GM19372 (cell line): Measurements from ENCODE around the gene CADPS.

Experiments used
- ATAC-seq: cut with Tn5 transposase; IDR thresholded peaks from one replicate; pipeline ENCODE4 v1.9.1; 2021; ENCODE audit warnings: mild to moderate bottlenecking, low read depth, moderate library complexity; ENCODE audit not compliant: unreplicated experiment

CADPS gene

DNA sequence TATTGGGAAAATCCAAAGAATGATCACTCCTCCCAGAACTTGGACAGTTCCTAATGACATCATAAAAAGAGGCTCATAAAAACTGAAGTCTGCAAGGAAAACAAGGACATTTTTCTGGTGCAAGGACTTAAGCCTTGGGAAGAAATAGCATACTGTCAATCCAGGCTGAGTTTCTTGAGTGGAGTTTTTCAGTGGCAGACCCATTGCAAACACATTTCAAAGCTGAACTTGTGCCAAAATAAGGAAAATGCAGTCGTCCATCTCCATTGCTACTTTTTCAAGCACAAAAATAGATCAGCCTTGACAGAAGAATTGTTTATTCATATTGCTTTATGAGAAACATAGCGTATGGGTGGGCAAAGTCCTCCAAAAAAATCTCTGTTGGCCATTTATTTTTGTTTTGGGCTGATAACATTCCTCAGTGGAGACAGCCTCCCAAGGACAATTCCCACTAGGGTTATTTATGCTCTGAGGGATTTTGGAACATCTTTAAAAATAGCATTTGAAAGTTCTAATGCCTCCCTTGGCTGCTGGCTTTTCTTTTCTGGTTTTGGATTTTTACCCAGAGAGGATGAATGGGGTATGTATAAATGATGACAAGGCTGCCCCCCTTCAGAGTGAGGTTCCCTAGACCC is 220.0 kb downstream of the CADPS start:
- ATAC-seq: no peak

DNA sequence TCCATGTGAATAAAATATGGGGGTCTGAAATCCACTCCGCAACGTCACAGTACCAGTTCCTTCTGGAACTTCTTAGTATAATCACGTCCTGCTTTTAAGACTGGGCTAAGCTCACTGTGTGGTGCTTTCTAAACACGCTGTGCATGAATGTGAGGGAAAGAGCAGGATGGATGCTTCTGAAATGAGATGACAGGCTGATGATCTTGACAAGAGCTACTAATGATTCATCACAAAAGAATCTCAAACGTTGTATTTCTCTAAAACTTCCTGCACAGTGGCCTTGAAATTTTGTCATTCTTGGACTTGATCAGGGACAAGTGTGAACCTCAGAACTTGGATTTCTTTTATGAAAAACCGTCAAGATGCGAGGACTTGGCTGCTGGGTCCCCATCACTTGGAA is 221.4 kb downstream of the CADPS start:
- no peak for ATAC-seq

GRCh38 chr3:62647711-62648110 is 227.5 kb downstream of the CADPS start:
- ATAC-seq: no peak

GRCh38 chr3:62644493-62644892 is 230.7 kb downstream of the CADPS start:
- ATAC-seq: no peak

- no peak for ATAC-seq
Observed at GRCh38 chr3:62638316-62638715, 236.9 kb downstream of the CADPS start.

DNA sequence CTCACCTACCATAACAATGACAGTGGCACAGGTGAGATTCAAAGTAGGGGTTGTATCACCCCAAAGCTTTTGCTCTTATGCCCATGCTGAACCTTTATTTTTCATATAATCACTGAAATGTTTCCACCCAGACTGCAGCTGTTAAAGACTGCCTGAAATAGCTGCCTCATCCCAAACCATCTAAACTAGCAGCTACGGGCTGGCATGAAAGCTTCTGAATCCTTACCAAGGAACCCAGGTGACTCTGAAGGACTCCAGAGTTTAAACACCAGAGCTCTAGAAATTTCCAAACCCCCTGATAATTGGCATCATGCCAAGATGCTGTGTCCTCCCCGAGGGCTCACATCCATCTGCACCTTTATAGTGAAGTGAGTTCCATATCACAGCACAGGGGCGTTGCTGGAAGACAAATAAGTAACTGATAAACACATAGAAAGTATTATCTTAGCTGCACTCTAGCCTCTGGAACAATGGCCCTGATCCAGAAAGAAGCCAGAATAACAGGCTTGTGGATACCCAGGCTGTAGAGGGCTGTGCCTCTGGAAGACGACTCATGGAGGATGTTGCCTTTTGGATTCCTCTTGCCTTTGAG is 238.9 kb downstream of the CADPS start:
- ATAC-seq: no peak

DNA sequence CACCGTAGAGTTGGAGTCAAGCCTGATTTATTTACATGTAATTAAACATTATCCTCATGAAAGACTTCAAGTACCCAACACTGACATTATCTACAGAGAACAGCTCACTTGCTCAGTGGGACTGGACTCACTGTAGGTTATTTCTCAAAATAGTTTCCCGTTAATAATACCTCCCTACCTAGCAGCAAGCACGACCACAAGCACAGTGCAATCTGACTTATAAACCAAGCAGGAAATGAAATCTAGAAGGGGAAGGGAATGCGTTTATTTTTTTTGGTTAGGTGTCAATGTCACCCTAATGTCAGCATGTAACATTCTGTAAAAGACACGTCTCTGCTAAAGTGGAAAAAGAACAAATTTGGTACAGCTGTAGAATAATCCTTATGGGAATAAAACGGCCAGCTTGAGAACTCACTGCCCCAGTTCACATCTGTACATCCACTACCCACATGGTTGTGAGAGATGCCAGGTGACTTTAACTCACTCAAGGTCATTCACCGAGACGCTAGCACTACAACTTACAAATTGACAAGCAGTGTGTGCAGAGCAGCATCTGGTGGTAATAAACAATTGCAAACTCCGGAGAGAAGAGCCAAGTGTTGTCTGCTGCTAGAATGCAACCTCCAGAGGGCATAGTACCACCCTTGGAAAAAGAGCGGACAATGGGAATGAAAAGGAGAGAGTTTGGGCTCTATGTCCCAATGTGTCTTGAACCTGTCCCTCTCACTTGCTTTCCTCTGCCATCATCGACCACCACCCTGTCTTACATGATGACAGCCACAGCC is 242.5 kb downstream of the CADPS start:
- ATAC-seq: no peak

DNA sequence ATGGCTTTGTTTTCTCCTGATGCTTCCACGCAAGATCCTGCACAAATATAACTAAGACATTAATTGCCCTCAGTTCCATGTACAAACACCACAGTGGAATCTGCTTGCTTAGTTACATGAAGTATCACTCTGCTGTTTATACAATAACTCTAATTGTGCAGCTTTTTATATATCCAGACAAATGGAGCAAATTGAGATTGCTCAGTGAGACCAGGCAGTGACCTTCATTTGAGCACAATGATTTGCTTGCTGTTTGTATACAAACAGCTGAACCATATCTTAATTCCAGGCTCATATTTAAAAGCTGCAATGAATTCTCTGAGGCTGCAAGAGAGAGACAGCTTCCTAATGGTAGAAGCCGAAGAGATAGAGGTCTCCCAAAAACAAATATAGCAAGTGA is 243.7 kb downstream of the CADPS start:
- no peak for ATAC-seq

GRCh38 chr3:62630664-62631063 is 244.6 kb downstream of the CADPS start:
- ATAC-seq: no peak

DNA sequence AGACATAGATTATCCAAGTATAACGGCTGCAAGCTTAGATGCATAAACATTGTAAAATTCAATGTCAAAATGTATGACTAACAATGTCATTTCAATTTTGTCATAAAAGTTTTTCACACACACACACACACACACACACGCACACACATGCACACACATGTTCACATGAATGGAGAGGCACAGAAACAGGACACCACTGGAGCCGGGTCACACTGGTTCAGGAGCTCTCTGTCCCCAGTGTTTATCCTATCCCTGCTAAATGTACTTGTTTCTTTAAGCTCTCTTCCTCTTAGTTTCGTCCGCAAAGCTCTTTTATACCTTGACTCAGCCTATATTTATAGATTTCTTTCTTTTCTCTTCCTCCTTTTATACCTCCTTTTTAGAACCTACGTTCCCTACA is 249.9 kb downstream of the CADPS start:
- no peak for ATAC-seq

DNA sequence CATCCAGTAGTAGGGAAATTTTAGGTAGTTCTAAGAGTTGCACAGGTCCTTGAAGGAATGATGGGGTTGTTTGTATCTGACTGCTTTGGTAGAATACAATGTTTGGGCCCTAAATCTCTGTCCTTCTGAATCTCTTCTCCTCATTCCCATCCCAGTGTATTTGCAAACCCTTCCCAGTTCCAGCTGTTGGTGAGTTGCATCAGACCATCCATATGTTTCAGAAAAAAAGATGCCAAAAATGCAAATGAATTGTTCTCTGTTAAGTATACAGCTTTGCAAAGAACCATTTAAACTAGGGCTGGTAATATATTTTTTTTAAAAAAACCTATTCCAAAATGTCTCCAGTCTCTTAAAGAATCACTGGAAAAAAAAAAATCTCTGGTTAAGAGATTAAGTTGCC is 251.0 kb downstream of the CADPS start:
- no peak for ATAC-seq

DNA sequence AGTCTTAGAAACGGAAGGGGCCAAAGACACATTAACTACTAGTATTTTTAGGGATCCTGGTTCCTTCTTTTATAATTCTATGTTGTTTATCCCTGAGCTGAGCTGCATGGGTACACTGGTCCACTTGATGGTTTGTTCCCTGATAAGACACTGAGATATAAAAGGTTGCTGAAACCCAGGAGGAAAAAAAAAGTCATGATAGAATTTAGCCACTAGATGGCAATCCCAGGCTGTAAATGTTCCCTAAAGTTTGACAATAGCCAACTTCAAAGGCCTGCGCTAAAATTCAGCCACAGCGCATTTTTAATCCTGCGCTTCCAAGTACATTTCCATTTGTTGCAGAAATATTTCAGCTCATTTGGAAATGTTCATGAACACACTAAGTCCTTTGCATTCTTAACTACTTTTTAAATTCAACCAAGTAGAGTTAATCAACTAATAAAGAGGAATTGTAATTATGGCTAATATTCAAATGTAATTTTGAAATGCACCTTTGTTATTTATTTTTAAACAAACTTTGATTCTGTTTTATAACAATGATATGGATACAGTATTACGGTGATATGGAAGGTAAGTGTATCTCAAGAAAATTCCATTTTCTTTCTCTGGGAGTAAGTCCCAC is 252.6 kb downstream of the CADPS start:
- no peak for ATAC-seq

- no peak for ATAC-seq
Observed at GRCh38 chr3:62621925-62622324, 253.3 kb downstream of the CADPS start.

GRCh38 chr3:62621176-62621575 is 254.0 kb downstream of the CADPS start:
- no peak for ATAC-seq

GRCh38 chr3:62615258-62615849 is 259.9 kb downstream of the CADPS start:
- ATAC-seq: no peak

DNA sequence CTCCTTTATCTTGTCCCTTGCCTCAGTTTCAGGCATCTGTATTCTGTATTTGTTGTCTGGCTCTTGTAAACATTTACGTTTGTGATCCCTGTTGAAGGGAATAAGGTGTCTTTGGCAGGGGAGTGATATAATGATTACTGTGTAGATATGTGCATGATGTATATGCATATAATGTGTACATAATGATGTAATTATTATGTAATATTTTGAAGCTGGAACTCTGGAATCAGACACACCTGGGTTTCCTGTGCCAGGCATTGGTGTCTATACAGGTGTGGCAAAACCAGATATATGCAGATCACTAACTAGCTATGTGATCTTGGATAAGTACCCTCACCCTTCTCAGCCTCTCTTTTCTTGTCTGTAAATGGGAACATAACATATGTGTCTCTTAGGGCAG is 260.7 kb downstream of the CADPS start:
- no peak for ATAC-seq

GRCh38 chr3:62611541-62612240 is 263.5 kb downstream of the CADPS start:
- ATAC-seq: no peak

GRCh38 chr3:62607287-62608029 is 267.8 kb downstream of the CADPS start:
- no peak for ATAC-seq

DNA sequence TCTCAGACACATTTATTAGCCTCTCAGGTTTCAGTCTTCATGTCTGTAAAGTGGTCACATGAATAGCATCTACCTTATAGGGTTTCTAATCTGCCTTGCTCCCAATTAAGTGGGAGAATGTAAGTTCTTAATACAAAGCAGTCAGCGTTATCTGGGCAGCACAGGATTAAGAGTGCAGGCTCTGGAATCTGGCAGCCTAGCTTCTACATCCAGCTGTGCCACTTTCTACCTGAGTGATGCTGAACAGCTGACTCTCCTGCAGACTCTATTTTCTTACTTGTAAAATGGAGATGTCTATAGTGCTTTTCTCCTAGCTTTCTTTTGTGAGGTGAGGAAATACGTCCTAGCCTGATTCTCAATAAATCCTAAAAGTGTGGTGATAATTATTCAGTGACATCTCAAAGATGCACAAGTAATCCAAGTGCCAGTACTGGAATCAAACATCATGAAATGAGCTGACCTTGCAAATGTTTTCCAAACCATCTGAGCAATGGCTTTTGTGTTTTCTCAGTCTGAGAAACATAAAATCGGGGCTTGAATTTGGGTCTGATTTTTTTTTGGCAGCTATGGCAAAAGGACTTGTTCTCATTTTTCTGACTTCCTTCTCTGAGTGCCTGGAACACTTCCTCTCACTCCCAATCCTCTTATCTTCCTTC is 269.7 kb downstream of the CADPS start:
- ATAC-seq: no peak
